Measurements from ENCODE around the gene SERPINE2.

DNA sequence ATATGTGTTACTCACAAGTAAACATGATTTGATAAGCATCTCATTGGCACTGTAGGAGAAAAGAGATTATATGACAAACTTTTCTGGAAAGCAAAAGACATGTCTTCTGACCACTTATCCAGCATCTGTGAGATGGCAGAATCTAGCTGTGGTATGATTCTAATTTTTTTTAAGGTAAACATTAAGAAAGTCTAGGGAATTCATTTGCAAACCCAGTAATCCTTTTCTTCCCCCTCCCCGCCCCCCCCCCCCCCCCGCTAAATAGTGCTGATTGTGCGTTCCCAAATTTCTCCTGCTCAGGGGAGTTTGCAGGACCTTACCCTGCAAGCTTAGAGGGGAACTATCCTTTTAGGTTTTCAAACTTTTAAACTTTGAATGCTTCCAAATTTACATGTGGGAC, 69.8 kb downstream of the SERPINE2 start:
- TF ChIP-seq POLR2AphosphoS5 (IDR thresholded peaks at IDR 0.05): no peak
- no peak for TF ChIP-seq CTCF (IDR thresholded peaks at IDR 0.05)
- TF ChIP-seq POLR2A (IDR thresholded peaks at IDR 0.05): no peak
- no peak for TF ChIP-seq EP300 (IDR thresholded peaks at IDR 0.05)
